GM04503 (cell line): ENCODE measurements around the gene RNF112.
A peak's percentile ranks its signal among the peaks of the same experiment; 100 is the strongest.

Experiments
- DNase-seq: peaks from one replicate; pipeline ENCODE4 v3.0.0-alpha.2; 2012; ENCODE audit warnings: low read depth

Gene RNF112

DNA sequence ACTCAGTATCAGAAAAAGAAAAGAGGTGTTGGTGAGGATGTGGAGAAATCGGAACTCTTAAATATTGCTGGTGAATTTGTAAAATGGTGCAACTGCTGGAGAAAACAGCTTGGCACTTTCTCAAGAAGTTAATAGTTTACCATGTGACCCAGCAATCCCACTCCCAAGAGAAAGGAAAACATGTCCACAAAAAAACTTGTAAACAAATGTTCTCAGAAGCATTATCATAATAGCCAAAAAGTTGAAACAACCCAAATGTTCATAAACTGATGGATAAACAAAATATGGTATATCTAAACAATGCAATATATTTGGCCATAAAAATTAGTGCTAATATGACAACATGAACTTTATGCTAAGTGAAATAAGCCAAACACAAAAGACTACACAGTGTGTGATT lies 35.3 kb upstream of the RNF112 start:
- DNase-seq = no peak

DNA sequence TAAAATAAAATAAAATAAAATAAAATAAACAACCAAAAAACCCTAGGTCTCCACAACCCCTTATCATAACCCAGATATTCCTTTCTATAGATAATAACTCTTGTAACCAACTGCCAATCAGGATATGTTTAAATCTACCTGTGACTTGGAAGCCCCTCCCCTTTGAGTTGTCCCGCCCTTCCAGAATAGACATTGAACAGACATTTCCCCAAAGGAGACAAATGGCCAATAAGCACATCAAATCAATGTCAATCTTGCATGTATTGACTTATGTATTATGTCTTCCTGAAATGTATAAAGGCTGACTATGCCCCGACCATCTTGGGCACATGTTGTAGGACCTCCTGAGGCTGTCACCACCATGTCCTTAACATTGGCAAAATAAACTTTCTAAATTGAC lies 34.2 kb upstream of the RNF112 start:
- DNase-seq = no peak

DNA sequence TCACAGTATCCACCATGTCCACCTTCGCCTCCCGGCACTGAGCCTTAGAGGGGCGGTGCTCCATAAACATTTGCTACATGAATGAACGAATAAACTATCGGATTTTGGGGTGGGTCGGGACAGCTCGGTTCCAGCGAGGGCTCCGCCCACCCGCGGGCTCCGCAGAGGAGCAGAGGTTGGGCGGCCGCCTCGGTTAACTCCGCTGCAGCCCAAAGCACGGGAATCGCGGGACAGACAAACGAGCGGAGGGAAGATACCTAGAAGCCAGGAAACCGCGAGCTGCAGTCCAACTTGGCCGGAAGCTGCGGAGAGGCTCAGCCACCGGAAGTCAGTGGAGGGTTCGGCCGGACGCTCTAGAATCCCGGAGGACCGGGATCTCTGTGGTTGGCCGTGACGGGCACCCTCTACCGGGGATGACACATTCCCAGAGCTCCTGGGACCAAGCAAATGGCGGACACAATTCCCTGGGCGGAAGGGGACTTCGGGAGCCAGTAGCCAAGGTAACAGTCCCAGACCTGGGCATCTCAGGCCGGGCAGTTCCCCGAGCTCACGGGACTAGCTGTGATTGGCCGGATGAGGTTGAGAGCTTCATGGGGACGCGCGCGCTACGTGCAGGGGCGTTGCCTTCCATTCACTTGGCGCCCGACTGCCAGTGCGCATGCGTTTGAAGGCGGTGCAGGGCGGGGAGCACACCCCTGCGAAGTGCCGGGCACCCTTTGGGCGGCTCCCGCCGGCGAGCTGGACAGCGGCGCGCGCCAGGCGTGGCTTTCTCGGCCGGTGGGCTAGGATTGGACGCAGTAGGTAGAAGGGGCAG lies 33.2 kb upstream of the RNF112 start:
- DNase-seq = peak; percentile 93

DNA sequence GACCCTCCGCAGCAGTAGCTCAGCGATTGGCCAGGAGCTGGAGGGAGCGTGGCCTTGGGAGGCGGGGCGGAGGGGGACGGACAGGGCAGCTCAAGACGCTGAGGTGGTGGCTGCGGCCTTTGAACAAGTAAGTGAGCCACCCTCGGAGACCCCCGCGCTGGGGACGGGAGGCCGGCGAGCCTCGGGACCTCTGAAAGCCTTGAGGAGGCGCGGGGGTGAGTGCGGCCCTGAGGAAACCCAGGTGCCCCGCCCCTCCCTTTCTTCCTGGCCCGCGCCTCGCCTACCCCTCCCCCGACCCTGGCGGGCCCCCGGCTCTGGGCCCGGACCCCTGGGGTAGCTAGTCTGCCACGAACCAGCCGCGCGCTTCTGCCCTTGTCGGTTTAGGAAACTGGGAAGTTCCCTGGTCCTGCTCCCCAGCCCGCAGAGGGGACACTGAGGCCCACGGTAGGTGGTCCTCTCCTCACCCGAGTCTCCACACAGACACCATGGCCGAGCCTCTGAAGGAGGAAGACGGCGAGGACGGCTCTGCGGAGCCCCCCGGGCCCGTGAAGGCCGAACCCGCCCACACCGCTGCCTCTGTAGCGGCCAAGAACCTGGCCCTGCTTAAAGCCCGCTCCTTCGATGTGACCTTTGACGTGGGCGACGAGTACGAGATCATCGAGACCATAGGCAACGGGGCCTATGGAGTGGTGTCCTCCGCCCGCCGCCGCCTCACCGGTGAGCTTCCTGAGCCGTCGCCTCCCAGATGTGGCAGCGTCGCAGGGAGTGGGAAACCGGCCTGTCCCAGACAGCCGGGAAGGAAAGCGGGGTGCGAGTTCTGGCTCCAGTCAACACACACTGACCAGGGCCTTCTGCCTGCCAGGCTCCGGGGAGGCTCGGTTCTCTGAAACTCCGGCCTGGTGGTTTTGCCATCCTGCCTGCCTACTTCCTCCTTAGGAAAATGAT lies 32.3 kb upstream of the RNF112 start, which contains the start of gene MAPK7:
Gene MAPK7, plus strand, starts transcription at position 83 of the 945 bp plus-strand sequence. Its CDS starts 403 bp downstream, at position 486.
- DNase-seq = no peak

DNA sequence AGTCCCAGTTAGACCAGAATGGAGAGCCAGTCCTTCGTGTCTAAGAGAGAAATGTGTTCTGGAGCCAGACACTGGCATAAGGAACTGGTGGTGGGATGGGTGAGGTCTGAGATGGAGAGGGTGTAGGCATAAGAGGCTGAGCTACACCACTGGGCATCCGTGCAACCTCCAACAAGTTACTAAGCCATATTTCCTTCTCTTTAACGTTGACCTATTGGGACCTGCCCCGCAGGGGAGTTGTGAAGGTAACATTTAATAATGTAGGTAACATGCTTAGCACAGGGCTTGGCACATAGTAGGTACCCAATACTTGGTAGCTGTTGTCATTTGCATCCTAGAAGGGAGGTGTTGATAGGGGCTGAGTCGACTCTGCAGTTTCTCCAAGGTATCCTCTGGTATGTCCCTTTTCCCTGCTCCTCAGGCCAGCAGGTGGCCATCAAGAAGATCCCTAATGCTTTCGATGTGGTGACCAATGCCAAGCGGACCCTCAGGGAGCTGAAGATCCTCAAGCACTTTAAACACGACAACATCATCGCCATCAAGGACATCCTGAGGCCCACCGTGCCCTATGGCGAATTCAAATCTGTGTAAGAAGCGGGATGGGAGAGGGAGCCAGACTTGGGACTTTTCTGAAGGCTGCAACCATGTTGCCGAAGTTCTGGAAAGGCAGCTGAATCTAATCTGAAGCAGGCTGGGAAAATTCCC lies 31.5 kb upstream of the RNF112 start:
- DNase-seq = no peak

DNA sequence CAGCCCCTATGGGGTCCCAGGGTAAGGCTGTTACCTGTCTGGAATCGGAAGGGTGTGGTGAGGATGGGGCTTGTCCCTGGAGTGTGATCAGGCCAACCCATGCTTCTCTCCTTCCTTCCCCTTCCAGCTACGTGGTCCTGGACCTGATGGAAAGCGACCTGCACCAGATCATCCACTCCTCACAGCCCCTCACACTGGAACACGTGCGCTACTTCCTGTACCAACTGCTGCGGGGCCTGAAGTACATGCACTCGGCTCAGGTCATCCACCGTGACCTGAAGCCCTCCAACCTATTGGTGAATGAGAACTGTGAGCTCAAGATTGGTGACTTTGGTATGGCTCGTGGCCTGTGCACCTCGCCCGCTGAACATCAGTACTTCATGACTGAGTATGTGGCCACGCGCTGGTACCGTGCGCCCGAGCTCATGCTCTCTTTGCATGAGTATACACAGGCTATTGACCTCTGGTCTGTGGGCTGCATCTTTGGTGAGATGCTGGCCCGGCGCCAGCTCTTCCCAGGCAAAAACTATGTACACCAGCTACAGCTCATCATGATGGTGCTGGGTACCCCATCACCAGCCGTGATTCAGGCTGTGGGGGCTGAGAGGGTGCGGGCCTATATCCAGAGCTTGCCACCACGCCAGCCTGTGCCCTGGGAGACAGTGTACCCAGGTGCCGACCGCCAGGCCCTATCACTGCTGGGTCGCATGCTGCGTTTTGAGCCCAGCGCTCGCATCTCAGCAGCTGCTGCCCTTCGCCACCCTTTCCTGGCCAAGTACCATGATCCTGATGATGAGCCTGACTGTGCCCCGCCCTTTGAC lies 30.3 kb upstream of the RNF112 start:
- DNase-seq = no peak

DNA sequence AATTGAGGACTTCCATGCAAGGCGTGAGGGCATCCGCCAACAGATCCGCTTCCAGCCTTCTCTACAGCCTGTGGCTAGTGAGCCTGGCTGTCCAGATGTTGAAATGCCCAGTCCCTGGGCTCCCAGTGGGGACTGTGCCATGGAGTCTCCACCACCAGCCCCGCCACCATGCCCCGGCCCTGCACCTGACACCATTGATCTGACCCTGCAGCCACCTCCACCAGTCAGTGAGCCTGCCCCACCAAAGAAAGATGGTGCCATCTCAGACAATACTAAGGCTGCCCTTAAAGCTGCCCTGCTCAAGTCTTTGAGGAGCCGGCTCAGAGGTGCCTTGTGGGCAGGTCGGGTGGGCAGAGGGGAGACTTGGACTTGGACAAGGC lies 29.7 kb upstream of the RNF112 start:
- no peak for DNase-seq

DNA sequence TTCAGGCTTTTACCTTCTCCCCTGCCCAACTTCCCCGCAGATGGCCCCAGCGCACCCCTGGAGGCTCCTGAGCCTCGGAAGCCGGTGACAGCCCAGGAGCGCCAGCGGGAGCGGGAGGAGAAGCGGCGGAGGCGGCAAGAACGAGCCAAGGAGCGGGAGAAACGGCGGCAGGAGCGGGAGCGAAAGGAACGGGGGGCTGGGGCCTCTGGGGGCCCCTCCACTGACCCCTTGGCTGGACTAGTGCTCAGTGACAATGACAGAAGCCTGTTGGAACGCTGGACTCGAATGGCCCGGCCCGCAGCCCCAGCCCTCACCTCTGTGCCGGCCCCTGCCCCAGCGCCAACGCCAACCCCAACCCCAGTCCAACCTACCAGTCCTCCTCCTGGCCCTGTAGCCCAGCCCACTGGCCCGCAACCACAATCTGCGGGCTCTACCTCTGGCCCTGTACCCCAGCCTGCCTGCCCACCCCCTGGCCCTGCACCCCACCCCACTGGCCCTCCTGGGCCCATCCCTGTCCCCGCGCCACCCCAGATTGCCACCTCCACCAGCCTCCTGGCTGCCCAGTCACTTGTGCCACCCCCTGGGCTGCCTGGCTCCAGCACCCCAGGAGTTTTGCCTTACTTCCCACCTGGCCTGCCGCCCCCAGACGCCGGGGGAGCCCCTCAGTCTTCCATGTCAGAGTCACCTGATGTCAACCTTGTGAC lies 29.1 kb upstream of the RNF112 start:
- no peak for DNase-seq

DNA sequence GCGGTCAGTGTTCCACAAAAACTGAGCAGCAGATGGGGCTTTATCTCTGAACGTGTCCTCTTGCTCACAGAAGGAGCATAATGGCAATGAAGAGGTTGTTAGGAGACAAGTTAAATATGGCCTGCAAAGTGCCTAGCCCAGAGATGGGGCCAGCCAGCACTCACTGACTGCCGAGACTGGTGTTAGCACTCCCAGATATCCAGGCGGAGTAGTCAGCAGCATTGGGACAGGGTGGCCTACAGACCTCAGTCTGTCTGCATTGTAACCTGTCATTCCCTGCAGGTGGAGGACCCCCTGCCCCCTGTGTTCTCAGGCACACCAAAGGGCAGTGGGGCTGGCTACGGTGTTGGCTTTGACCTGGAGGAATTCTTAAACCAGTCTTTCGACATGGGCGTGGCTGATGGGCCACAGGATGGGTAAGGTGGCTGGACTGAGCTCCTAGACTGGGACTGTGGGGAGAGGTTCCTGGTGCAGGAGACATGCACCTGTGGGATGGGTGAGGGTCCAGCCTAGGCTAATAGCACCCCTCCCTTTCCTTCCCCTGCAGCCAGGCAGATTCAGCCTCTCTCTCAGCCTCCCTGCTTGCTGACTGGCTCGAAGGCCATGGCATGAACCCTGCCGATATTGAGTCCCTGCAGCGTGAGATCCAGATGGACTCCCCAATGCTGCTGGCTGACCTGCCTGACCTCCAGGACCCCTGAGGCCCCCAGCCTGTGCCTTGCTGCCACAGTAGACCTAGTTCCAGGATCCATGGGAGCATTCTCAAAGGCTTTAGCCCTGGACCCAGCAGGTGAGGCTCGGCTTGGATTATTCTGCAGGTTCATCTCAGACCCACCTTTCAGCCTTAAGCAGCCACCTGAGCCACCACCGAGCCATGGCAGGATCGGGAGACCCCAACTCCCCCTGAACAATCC lies 28.2 kb upstream of the RNF112 start:
- no peak for DNase-seq

DNA sequence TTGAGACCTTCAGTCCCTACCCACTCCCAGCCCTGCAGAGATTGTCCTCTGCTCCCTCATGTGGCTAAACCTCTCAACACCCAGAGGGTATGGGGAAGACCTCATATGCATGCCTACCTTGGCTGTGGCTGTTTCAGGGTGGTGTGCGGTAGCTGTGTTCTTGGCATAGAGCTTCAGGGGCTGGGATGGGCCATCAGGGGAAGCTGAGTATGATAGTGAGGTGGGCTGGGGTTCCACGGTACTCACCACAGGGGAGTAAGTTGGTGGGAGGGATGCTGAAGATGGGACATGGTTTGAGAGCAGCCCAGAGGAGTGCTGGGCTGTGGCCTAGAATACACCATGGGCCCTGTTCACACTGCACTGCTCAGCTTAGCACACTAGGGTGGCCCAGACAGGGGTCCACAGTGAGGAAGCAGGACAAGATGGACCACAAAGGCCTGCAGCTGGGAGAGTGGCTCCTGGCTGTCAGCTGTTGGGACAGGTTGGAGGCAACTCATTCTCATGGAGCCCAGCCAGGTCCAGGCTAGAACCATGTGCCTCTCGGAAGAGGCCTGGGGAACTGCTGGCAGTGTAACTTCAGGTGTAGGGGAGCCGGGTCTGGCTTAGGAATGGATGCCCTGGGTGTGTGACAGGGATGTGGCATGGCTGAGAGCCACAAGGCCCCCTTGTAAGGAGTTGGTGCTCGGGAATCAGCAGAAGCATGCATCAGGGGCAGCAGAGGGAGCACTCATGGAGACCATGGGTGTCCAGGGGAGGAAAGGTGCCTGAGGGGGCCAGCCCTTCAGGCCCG lies 27.2 kb upstream of the RNF112 start:
- DNase-seq = no peak

DNA sequence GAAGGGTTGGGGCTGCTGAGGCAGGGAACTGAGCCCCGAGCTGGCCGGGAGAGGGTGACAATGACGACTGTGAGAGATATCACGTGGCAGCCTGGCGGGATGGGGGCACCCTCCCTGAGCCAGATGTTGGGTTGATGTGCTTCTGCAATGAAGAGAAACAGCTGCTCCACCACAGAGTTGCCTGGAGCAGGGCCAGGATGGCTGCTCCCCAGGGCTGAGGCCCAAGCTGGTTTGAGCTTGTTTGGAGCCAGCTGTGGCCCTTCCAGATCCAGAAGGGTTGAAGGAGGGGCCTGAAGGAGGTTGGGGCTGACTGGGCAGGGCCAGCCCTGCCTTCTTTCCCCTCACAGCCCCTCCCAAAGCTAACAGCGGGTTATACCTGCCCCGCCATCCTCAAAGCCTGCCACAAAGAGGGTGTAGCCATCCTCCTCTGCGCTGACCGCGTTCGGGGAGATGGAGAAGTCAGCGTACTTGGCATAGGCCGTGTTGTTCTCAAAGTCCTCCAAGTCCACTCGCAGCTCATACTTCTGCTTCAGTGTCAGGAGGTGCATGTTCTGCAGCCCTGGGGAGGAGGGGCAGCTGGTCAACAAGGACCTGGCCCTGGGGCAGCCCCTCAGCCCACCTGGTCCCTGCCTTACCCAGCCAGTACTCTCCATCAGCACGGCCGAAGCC lies 26.2 kb upstream of the RNF112 start:
- peak; percentile 67 for DNase-seq

DNA sequence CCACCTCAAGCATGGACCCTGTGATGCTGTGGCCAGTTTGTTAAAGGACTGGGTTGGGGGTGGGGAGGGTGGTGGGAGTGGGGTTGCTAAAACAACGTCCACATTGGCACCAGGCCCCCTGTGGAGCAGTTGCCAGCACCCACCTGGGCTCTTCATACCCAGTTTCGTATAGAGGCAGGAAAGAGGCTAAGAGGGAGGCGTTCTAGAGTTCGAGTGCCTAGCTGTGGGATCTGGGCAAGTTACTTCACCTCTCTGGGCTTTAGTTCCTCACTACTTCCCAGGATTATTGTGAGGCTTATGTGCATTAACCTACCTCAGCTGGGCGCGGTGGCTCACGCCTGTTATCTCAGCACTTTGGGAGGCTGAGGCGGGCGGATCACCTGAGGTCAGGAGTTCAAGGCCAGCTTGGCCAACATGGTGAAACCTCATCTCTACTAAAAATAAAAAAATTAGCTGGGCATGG lies 25.5 kb upstream of the RNF112 start:
- DNase-seq = no peak

DNA sequence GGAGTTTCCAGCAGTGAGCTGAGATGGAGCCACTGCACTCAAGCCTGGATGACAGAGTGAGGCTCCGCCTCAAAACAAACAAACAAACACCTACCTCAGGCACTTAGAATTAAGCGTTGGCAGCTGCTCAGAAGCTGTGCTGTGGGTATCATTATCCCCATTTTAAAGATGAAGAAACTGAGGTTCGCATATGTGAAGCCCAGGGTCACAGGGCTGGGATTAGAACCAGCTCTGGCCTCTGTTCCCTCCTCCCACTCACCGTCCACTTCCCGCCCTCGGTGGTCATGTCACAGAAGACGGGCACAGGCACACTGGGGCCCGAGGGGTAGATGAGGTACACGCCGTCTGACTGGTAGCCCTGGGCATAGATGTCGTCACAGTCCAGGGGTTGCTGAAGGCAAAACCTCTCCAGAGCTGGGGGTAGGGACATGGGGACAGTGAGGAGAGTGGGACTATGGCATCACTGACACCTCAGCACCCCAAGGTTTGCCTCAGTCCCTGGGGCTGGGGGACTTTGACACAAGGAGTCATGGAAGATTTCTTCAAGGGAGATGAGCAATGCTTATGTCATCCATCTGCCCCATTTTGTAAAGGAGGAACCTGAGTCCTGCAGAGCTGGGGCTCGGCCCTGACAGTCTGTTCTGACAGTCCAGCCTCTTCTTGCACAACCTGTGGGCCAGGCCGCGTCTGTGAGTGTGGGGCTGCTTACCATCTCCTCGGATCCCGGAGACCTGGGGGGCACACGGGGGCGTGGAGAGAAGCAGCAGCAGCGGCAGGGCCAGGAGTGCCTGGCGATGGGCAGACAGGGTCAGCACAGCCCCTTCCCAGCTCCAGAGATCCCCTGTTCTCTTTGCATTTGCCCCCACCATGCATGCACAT lies 24.7 kb upstream of the RNF112 start:
- DNase-seq = peak; percentile 70

DNA sequence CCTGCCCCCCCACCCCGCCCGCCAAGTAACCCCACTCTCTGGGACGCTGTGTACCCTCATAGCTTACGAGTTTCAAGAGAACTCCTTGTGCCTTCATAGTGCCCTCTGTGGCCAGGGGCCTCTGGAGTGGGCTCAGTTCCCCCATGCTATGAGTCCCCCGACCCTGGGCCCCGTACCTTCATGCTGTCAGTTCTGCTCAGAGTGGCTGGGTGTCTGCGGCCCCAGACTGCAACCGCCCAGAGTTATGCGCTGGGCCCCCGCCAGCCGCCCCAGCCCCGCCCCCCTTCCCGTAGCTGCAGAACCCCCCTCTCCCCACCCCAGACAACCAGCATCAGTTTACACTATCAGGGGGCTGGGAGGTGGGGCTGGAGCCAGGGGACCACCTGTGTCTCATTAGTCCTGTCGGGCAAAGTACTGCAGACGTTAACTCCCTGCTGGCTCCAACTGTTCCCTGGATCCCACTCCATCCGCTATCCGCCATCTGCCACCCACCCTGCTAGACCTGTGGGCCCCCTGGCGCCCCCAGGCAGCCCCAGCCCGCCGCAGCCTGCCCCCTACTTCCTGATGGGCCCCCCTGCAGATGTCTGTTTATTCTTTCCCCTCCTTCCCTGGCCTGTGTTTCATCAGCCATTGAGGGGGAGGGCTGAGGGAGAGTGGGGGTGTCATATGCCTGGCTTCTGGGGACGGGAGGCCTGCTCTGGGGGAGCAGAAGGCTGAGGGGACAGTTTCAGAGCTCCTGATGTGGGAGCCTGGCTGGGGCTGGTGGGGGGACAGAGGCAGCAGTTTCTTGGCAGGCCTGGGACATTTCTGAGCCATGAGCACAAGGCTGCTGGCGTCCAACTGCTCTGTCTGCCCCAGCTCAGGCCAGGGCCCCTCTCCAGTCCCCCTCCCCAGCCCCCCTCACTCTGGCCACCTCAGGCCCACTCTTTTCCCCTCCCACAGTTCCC lies 23.8 kb upstream of the RNF112 start, which contains the start of gene MFAP4:
Gene MFAP4, minus strand, starts transcription at position 217 of the 947 bp plus-strand sequence. Its CDS starts 35 bp downstream, at position 182.
- DNase-seq = peak; percentile 61

DNA sequence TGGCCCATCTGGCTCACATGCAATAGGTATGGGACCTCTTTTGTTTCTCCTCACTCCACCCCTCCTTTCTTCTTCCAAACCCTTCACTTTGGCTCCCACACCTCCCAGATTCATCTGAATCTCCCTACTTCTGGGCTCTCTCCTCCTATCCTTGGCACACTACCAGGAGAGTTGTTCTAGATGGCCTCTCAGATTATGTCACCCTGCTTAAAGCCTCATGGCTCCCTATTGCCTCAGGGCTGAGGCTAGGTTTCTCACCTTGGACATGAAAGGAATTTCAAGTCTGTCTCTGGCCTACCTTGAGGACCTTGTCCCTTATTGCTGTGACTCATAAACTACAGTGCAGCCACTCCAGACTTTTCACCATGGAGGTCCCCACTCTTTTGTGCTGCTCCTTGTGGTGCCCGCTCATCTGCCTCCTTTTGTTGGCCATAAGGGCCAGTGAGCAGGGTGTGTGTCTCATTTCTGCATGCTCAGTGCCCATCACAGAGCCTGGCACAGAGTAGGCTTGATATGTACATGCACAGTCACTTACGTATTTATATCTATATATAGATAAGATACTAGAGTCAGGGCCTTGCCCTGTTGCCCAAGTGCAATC lies 23.0 kb upstream of the RNF112 start:
- peak; percentile 76 for DNase-seq
